ENCODE data around the gene MFRP.

- TF ChIP-seq, protein P1, sequence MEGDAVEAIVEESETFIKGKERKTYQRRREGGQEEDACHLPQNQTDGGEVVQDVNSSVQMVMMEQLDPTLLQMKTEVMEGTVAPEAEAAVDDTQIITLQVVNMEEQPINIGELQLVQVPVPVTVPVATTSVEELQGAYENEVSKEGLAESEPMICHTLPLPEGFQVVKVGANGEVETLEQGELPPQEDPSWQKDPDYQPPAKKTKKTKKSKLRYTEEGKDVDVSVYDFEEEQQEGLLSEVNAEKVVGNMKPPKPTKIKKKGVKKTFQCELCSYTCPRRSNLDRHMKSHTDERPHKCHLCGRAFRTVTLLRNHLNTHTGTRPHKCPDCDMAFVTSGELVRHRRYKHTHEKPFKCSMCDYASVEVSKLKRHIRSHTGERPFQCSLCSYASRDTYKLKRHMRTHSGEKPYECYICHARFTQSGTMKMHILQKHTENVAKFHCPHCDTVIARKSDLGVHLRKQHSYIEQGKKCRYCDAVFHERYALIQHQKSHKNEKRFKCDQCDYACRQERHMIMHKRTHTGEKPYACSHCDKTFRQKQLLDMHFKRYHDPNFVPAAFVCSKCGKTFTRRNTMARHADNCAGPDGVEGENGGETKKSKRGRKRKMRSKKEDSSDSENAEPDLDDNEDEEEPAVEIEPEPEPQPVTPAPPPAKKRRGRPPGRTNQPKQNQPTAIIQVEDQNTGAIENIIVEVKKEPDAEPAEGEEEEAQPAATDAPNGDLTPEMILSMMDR (IDR thresholded peaks at IDR 0.05), result no peak
- no peak for TF ChIP-seq POLR2A (IDR thresholded peaks at IDR 0.05)
Measured at GRCh38 chr11:119335655-119336543, 10.6 kb downstream of the MFRP start.
